ENCODE data around the gene SLC4A9.
A peak's percentile ranks its signal among the peaks of the same experiment; 100 is the strongest.

The SLC4A9 gene

DNA sequence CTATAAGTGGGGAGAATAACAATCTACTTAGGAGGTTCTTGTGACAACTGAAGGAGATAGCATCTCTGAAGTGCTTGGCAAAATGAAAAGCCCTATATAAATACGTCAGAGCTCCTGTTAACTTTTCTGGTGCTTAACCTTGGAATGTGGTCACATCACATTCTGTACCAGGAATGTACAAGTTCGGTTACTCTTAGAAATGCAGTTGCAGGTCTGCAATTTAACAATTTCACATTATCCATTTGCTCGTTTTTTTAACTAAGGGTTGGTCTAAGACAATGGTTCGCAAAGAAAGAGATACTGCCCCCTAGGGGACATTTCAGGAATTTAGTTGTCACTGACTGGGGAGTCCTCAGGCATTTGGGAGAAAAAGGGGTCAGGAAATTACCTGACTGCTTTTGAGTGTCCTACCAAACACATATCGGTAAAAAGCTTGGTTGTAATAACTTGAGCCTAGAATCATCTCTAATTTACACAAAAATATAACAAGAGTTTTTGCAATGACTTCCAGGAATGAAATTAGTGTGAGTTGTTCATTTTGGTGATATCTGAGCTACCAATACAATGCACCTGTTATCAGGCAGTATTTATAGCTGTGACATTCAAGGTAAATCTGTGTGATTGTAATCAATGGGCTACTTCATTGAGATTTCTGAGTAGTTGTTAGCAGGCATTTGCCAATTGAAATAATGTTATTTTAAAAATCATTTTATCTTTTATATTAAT is 8.2 kb upstream of the SLC4A9 start:
- Mint-ChIP-seq H3K36me3 (ENCODE audit: low read depth) (no peaks in the 10 kb centered on the region), H3K4me1 (peaks cover 7% of the 10 kb centered on the region), H3K4me3 (no peak overlapping the region), H3K27me3 (ENCODE audit: low read depth, poor library complexity) (peaks cover 55% of the 10 kb centered on the region), H3K9me3 (no peaks in the 10 kb centered on the region), H3K27ac (no peak overlapping the region)
- peak; percentile 63 for DNase-seq
- TF ChIP-seq, protein P1, sequence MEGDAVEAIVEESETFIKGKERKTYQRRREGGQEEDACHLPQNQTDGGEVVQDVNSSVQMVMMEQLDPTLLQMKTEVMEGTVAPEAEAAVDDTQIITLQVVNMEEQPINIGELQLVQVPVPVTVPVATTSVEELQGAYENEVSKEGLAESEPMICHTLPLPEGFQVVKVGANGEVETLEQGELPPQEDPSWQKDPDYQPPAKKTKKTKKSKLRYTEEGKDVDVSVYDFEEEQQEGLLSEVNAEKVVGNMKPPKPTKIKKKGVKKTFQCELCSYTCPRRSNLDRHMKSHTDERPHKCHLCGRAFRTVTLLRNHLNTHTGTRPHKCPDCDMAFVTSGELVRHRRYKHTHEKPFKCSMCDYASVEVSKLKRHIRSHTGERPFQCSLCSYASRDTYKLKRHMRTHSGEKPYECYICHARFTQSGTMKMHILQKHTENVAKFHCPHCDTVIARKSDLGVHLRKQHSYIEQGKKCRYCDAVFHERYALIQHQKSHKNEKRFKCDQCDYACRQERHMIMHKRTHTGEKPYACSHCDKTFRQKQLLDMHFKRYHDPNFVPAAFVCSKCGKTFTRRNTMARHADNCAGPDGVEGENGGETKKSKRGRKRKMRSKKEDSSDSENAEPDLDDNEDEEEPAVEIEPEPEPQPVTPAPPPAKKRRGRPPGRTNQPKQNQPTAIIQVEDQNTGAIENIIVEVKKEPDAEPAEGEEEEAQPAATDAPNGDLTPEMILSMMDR (IDR thresholded peaks at IDR 0.05), result peak; percentile 88

DNA sequence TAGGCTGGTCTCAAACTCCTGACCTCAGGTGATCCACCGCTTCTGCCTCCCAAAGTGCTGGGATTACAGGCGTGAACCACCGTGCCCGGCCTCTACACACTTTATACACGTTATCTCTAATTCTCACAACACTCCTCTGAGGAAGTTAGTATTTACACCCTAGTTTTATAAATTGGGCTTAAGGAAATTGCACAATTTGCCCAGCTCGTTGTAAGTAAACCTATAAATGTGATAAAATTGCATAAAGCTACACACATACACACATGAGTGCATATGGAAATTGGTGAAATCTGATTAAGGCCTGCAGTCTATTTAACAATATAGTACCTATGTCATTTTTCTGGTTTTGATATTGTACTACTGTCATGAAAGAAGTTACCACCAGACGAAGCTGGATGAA is 4.4 kb upstream of the SLC4A9 start:
- TF ChIP-seq, protein P1 (IDR thresholded peaks at IDR 0.05), result no peak
- Mint-ChIP-seq H3K36me3 (ENCODE audit: low read depth) (no peaks in the 10 kb centered on the region), H3K27me3 (ENCODE audit: low read depth, poor library complexity) (peaks cover 27% of the 10 kb centered on the region), H3K4me1 (peaks cover 12% of the 10 kb centered on the region), H3K27ac (no peak overlapping the region), H3K9me3 (no peaks in the 10 kb centered on the region), H3K4me3 (no peak overlapping the region)
- DNase-seq, result no peak

DNA sequence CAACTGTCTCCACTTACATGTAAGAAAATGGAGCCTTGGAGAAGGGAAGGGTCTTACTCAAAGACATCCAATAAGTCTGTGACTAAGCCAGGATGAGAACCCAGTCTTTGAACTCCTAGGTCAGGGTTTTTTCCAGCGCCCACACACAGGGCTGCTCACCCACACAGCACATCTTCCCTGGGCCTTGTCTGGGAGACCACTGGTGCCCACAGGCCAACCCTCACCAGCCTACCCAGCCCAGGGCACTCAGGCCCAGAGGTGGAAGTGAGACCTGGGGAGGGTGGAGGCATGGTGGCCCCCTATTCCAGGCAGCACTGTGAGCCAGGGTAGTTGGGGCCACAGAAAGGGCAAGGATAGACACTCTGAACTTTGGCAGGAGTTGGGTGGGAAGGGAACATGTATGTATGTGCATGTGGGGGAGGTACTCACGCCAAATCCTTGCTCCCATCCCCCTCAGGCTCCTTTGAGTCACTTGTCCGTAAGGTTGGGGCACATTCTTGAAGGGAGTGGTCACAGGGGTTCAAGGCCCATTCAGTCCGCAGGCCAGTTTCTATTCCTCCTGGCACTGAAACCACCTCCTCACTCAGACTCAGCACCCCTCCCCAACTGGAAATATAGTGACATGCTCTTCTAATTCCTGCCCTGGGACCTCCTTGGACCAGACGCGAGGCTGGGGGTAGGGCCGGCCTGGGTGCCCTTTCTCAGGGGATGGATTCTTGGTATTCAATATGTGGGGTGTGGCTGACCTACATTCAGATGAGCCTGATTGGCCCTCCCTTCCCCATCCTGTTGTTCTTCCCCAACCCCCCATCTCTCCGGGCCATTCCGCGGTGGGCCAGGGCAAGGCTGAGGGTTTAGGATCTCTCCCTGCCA is 2.9 kb upstream of the SLC4A9 start:
- TF ChIP-seq, protein P1 (IDR thresholded peaks at IDR 0.05), result no peak
- DNase-seq, result no peak
- Mint-ChIP-seq H3K36me3 (ENCODE audit: low read depth) (no peaks in the 10 kb centered on the region), H3K4me3 (no peak overlapping the region), H3K4me1 (peaks cover 12% of the 10 kb centered on the region), H3K9me3 (no peaks in the 10 kb centered on the region), H3K27ac (no peak overlapping the region), H3K27me3 (ENCODE audit: low read depth, poor library complexity) (peaks cover 22% of the 10 kb centered on the region)

DNA sequence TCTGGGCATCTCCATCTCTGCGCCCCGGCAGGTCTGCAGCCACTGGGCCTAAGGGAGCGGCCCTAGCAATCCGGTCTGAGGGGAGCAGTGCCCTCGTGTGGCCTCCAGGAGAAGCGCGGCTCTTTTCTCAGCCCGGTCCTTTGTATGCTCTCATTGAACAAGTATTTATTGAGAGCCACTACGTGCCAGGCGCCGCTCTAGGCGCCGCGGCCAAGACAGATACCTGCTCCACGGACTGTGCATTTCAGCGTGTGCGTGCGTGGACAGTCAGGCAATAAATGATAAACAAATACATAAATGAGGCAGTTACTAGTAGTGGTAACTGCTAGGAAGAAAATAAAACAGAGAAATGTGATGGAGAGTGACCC is 2.3 kb upstream of the SLC4A9 start:
- H3K27ac Mint-ChIP-seq, result peak overlapping the region; percentile 98
- peak overlapping the region; percentile 56 for H3K4me3 Mint-ChIP-seq
- TF ChIP-seq, protein P1 (IDR thresholded peaks at IDR 0.05), result peak; percentile 86
- no peaks in the 10 kb centered on the region for H3K9me3 Mint-ChIP-seq
- peaks cover 12% of the 10 kb centered on the region for H3K4me1 Mint-ChIP-seq
- no peaks in the 10 kb centered on the region for H3K36me3 Mint-ChIP-seq (ENCODE audit: low read depth)
- H3K27me3 Mint-ChIP-seq (ENCODE audit: low read depth, poor library complexity), result peaks cover 21% of the 10 kb centered on the region
- DNase-seq, result peak; percentile 84

DNA sequence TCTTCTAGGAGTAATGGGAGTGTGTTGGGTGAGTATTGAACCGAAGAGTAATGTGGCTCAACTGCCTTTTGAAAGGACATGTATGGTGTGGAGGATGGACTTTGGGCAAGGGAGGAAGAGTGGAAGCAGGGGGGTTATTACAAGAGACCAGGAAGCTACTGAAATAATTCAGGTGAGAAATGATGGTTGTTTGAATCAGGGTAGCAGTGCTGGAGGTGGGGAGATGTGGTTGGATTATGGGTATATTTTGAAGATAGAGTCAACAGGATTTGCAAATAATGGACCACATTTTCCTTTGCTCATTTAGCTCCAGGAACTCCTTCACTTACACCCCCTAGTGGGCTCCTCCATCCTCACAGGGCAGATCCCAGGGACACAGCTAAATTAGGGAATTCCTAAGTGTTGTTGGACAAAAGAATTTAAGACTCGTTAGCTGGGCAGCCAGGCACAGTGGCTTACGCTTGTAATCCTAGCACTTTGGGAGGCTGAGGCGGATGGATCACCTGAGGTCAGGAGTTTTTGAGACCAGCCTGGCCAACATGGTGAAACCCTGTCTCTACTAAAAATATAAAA is 1.2 kb upstream of the SLC4A9 start:
- no peaks in the 10 kb centered on the region for H3K9me3 Mint-ChIP-seq
- DNase-seq, result peak; percentile 33
- TF ChIP-seq, protein P1 (IDR thresholded peaks at IDR 0.05), result peak; percentile 45
- H3K27me3 Mint-ChIP-seq (ENCODE audit: low read depth, poor library complexity), result peaks cover 13% of the 10 kb centered on the region
- peaks cover 17% of the 10 kb centered on the region for H3K4me1 Mint-ChIP-seq
- H3K4me3 Mint-ChIP-seq, result no peak overlapping the region
- no peaks in the 10 kb centered on the region for H3K36me3 Mint-ChIP-seq (ENCODE audit: low read depth)
- H3K27ac Mint-ChIP-seq, result peak overlapping the region; percentile 56
